A549 (cell line): Measurements from ENCODE around the gene HUNK.

Source experiments
- CBX2 ChIP-seq: fragments of 200-600 bp; sonication (generic); IDR thresholded peaks from 2 replicates; pipeline ENCODE4 v1.6.1; 2016; ENCODE audit warnings: low read depth, mild to moderate bottlenecking, borderline replicate concordance
- EP300 ChIP-seq, 2 experiments: fragments of >200 bp; sonication (Bioruptor Twin); formaldehyde crosslinking; IDR thresholded peaks; 2 replicates in 1 of 2; 3 replicates in 1 of 2; pipeline ENCODE4 v1.6.1; 2016 to 2017
- HOXA7 ChIP-seq: fragments of 250-450 bp; sonication (Bioruptor Pico); IDR thresholded peaks from 2 replicates; pipeline ENCODE4 v1.5.0; 2020; ENCODE audit warnings: mild to moderate bottlenecking, moderate library complexity
- POLR2A ChIP-seq: IDR thresholded peaks from 2 replicates; pipeline ENCODE4 v1.6.1; 2012; ENCODE audit warnings: mild to moderate bottlenecking, low read length
- TF ChIP-seq, protein P1 (sequence below): fragments of >200 bp; sonication (Bioruptor Twin); formaldehyde crosslinking; IDR thresholded peaks from 3 replicates; pipeline ENCODE4 v1.5.1; 2016
- TF ChIP-seq, protein P2 (sequence below): IDR thresholded peaks from 2 replicates; pipeline ENCODE4 v1.6.1; 2012

DNA sequence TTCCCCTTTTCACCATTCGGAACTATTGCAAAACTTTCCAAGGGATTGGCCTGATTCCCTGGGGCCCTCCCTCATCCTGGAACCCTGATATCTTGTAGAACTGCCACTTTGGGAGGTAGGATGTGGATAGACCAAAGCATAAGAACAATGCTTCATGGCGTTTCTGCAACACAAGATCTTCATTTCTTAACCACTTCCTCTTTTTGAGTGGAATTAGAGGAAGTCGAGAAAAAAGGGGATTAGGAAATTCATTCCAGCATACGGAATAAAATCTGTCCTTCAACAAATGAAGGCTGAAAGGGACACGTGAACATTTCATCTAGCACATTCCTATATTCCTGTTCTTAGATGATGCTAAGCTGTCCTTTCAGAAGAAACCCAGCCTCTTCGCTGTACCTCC, 149.3 kb downstream of the HUNK start:
- no peak for TF ChIP-seq POLR2A
- TF ChIP-seq HOXA7 (CRISPR knock-in tag), result no peak
- TF ChIP-seq EP300 (IDR thresholded peaks at IDR 0.05), result no peak
- TF ChIP-seq, protein P1, sequence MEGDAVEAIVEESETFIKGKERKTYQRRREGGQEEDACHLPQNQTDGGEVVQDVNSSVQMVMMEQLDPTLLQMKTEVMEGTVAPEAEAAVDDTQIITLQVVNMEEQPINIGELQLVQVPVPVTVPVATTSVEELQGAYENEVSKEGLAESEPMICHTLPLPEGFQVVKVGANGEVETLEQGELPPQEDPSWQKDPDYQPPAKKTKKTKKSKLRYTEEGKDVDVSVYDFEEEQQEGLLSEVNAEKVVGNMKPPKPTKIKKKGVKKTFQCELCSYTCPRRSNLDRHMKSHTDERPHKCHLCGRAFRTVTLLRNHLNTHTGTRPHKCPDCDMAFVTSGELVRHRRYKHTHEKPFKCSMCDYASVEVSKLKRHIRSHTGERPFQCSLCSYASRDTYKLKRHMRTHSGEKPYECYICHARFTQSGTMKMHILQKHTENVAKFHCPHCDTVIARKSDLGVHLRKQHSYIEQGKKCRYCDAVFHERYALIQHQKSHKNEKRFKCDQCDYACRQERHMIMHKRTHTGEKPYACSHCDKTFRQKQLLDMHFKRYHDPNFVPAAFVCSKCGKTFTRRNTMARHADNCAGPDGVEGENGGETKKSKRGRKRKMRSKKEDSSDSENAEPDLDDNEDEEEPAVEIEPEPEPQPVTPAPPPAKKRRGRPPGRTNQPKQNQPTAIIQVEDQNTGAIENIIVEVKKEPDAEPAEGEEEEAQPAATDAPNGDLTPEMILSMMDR, result no peak
- TF ChIP-seq, protein P2, sequence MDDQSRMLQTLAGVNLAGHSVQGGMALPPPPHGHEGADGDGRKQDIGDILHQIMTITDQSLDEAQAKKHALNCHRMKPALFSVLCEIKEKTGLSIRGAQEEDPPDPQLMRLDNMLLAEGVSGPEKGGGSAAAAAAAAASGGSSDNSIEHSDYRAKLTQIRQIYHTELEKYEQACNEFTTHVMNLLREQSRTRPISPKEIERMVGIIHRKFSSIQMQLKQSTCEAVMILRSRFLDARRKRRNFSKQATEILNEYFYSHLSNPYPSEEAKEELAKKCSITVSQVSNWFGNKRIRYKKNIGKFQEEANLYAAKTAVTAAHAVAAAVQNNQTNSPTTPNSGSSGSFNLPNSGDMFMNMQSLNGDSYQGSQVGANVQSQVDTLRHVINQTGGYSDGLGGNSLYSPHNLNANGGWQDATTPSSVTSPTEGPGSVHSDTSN, result no peak
- no peak for TF ChIP-seq CBX2
